Ovary (tissue), 3 donors: ENCODE measurements around the gene SCLT1.

Source experiments
- EP300 ChIP-seq: sonication (generic); formaldehyde crosslinking; IDR thresholded peaks from one replicate; pipeline ENCODE4 v1.6.1; 2017; ENCODE audit warnings: antibody characterized with exemption
- POLR2A ChIP-seq: fragments of 450-650 bp; IDR thresholded peaks from one replicate; pipeline ENCODE4 v1.6.1; 2017; ENCODE audit warnings: antibody characterized with exemption, mild to moderate bottlenecking, moderate library complexity
- TF ChIP-seq, protein P1 (sequence below), 3 donors: fragments of 450-650 bp in 2 of 3; fragments of 200-600 bp in 1 of 3; IDR thresholded peaks; one replicate each; pipeline versions ENCODE4 v1.5.1 to v1.8.0; 2016 to 2022; ENCODE audit warnings: antibody characterized with exemption in 3 of 3, mild to moderate bottlenecking in 1 of 3
- donor health status: DM: no; HTN: no; CAD: no.

DNA sequence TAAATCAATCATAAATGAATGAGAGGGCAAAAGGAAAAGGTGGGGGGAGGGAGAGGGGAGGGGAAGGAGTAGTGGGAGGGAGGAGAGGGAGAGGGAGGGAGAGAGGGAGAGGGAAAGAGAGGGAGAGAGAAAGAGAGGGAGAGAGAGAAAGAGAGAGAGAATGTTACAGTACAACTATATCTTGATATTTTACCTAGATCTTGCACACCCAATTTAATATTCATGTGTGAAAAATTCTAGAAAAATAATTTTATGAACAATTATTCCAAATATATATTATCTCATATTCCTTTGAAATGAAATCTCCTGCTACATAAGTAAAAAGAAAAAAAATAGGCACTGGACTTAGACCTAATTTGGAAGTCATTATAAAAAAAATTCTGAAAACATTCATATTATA is 120.0 kb downstream of the SCLT1 start:
- TF ChIP-seq, protein P1, sequence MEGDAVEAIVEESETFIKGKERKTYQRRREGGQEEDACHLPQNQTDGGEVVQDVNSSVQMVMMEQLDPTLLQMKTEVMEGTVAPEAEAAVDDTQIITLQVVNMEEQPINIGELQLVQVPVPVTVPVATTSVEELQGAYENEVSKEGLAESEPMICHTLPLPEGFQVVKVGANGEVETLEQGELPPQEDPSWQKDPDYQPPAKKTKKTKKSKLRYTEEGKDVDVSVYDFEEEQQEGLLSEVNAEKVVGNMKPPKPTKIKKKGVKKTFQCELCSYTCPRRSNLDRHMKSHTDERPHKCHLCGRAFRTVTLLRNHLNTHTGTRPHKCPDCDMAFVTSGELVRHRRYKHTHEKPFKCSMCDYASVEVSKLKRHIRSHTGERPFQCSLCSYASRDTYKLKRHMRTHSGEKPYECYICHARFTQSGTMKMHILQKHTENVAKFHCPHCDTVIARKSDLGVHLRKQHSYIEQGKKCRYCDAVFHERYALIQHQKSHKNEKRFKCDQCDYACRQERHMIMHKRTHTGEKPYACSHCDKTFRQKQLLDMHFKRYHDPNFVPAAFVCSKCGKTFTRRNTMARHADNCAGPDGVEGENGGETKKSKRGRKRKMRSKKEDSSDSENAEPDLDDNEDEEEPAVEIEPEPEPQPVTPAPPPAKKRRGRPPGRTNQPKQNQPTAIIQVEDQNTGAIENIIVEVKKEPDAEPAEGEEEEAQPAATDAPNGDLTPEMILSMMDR (IDR thresholded peaks at IDR 0.05), result no peak
- TF ChIP-seq POLR2A, result no peak
- TF ChIP-seq EP300, result no peak
